Measurements from ENCODE around the gene STK31.

DNA sequence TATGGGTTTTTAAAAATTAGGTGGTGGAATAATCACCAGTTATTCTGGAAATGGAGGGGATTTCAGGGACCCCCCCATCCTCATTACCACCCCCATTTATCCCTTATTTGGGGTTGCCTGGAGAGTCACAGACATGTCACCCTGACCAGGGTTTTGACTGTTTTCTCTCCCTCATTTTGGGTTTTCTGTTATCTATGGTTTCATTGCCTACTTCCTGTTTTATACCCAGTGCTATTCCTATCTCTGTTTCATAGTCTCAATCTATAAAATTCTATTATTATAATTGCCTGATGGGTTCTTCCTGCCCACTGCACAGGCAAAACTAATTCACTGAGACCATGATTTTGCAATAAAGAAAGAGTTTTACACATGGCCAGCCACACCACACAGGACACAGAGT, 45.9 kb upstream of the STK31 start:
- TF ChIP-seq CTCF (conservative IDR thresholded peaks at IDR 0.05 in 1 of 2, IDR thresholded peaks at IDR 0.05 in 1 of 2; ENCODE audit: low read depth in 1 of 2, low read length in 2 of 2), result no peak
- TF ChIP-seq EZH2 (IDR thresholded peaks at IDR 0.05; ENCODE audit: low read length, missing control alignments), result no peak
